ENCODE results near the gene CELF1.

Gene CELF1

GRCh38 chr11:47443028-47443700 lies 109.8 kb downstream of the CELF1 start:
- no peak for DNase-seq

GRCh38 chr11:47442514-47442913 lies 110.4 kb downstream of the CELF1 start:
- no peak for DNase-seq

GRCh38 chr11:47441421-47441820 lies 111.5 kb downstream of the CELF1 start:
- no peak for DNase-seq

- no peak for DNase-seq
These were observed 112.9 kb downstream of the CELF1 start for GRCh38 chr11:47440054-47440476.

- DNase-seq, result no peak
These were observed 114.2 kb downstream of the CELF1 start for GRCh38 chr11:47438721-47439120.

DNA sequence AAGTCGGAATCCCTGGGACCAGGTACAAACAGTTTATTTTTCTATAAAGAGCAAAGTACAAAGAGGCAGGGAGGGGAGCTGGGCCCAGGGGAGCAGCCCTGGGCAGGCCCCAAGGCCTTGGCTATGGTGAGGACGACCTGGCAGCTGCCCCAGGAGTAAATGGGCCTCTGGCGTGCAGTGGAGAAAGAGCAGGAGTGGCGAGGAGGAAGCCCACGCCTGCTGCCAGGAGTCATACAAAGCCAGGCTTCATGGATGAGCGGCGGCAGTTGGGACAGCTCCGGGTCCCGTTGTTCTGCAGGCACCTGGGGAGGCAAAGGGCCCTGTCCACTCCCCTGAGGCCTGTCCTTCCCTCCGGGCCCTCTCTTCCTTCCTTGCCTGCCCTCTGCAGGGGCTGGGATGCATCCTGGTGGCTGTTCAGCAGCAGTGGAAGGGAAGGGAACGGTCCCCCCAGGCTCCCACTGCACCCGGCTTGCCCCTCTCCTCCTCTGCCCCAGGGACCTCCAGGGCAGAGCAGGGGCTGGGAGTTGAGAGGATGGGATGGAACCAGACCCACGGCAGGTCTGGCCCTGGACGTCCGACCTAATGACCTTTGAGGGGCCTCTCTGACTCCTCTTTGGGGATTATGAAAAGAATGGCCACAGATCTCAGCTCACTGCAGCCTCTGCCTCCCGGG lies 115.0 kb downstream of the CELF1 start:
- no peak for DNase-seq

DNA sequence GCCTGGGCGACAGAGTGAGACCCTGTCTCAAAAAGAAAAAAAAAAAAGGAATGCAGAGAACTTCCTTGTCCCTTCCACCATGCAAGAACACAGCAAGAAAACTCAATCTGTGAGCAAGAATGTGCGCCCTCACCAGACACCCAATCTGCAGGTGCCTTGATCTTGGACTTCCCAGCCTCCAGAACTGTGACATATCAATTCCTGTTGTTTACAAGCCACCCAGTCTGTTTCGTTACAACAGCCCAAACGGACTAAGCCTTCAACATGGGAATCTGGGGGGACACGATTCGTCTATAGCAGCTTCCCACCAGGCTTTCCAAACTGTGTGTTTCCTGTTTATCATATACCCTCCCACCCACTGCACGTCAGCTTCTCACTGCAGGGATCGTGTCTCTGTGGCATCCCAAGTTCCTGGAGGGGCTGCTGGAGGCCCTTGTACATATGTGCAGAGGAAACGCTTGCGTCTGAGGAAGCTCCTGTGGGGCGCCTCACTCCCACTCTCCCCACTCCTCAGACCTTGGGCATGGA lies 115.7 kb downstream of the CELF1 start:
- DNase-seq, result no peak

DNA sequence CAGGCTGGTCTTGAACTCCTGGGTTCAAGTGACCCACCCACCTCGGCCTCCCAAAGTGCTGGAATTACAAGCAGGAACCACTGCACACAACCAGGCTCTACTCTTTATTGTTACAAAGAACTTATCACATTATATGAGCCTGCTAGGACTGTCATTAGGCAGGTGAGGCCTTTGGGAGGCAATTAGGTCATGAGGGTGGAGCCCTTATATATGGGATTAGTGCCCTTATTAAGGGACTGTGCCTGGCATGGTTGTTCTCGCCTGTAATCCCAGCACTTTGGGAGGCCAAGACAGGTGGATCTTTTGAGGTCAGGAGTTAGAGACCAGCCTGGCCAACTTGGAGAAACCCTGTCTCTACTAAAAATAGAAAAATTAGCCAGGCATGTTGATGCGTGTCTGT lies 116.2 kb downstream of the CELF1 start:
- DNase-seq, result no peak

- DNase-seq, result no peak
These were observed 117.2 kb downstream of the CELF1 start for GRCh38 chr11:47435687-47436086.

DNA sequence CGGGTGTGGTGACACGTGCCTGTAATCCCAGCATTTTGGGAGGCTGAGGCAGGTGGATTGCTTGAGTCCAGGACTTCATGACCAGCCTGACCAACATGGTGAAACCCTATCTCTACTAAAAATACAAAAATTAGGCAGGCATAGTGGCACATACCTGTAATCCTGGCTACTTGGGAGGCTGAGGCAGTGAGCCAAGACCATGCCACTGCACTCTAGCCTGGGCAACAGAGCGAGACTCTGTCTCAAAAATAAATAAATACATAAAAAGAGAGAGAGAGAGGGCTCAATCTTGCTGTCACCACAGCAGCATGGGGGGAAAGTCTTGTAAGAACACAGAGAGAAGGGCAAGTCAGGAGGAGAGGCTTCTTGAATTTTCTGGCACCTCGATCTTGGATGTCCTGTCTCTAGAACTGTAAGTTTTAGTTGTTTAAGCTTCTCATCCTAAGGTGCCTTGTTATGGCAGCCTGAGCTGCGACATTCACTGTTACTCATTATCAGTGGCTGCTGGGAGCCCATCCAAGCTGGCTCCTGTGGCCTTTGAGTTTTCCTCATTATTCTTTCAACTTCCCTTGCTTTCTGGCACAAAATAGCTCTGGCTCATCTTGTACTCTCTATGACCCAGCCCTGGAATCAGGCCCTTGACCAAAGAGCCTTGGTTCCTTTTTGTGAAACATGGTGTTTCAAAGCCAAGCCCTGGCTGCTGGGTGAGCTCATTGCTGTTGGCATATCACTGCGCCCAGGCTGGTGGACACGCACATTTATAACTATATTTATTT lies 118.7 kb downstream of the CELF1 start:
- no peak for DNase-seq

DNA sequence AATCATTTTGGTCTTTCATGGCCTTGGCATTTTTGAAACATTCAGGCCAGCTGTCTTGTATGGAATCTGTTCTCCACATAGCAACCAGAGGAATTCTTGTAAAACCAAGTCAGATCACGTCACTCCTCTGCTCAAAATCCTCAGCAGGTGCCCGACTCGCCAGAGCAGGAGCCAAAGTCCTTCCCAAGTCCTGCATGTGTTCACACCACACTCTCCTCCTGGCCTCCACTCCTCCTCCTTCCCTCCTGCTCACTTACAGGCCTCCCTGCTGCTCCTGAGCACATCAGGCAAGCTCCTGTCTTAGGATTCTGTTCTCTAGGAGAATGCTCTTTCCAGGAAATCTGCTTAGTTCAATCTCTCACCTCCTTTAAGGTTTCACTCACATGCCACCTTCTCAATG lies 119.8 kb downstream of the CELF1 start:
- no peak for DNase-seq

DNA sequence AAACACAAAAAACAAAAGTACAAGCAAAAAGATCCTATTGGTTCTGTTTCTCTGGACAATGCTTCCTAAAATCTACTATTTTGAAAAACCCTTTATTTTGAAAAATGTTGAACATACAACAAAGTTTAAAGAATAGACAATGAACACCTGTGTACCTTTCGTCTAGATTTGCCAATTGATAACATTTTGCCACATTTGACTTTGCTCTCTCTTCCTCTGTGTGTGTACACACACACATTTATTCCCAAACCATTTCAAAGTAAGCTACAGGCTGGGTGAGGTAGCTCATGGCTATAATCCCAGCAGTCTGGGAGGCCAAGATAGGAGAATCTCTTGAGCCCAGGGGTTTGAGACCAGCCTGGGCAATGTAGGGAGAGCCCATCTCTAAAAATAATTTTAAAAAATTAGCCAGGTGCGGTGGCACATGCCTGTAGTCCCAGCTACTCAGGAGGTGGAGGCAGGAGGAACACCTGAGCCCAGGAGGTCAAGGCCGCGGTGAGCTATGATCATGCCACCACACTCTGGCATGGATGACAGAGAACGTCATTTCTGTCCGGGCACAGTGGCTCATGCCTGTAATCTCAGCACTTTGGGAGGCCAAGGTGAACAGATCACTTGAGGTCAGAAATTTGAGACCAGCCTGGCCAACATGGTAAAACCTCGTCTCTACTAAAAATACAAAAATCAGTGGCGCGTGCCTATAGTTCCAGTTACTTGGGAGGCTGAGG lies 121.4 kb downstream of the CELF1 start:
- DNase-seq, result no peak

GRCh38 chr11:47430524-47430923 lies 122.4 kb downstream of the CELF1 start:
- no peak for DNase-seq

GRCh38 chr11:47426062-47426956 lies 126.6 kb downstream of the CELF1 start, which contains the start of gene PSMC3:
TSS of gene PSMC3 (minus strand) at chr11:47426439. CDS start at chr11:47426279, 160 bp downstream.
- peak; percentile 95 for DNase-seq

- DNase-seq, result no peak
These were observed 127.3 kb downstream of the CELF1 start for GRCh38 chr11:47425611-47426010.

DNA sequence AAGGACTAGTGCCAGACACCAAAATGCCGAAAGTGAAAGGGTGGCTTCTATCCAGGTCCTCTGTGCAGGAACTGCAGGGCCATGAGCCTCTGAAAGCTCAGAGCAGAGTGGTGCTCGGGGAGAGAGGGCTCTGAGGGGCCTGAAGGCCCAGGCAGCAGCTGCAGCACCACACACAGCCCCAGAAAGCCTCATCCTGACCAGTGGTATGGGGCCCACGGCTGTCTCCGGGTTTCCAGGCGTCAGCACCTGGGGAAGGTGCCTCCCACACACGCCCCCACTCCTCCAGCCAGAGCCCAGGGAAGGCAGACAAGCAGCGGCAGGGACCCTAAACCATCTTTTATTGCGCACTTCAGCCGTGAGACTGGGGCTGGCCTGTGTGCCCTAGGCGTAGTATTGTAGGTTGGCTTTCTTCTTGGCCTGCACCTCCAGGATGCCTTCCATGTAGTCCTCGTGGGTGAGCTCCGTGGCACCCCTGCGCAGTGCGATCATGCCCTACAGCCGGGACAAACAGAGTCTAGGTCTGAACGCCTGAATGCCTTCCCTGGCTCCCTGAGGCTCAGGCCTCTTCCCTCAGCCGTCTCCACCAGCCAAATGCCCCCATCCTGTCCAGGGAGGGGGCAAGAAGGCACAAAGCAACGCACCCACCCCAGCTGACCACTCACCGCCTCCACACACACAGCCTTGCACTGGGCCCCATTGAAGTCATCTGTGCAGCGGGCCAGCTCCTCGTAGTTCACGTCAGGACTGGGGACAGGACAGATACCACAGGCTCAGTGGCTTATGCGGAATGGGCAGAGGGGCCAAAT lies 134.3 kb downstream of the CELF1 start:
- DNase-seq, result no peak

DNA sequence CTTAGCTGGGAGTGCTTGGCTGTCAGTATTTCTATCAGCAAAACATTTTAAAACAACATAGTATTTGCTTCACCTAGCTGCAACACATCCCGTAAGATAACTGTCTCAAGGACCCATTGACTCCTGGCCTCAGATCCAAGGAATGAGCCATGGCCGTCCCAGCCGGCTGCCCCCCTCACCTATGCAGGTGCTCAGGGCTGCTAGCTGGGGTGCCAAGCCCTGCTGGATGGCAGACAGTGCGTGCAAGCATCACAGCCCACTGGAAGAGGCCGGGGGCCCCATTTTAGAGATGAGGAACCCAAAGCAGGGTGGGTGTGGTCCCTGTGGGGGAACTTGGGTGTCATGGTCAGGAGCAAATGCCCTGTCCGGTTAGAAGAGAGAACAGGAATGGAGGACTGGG lies 135.2 kb downstream of the CELF1 start:
- DNase-seq, result no peak

DNA sequence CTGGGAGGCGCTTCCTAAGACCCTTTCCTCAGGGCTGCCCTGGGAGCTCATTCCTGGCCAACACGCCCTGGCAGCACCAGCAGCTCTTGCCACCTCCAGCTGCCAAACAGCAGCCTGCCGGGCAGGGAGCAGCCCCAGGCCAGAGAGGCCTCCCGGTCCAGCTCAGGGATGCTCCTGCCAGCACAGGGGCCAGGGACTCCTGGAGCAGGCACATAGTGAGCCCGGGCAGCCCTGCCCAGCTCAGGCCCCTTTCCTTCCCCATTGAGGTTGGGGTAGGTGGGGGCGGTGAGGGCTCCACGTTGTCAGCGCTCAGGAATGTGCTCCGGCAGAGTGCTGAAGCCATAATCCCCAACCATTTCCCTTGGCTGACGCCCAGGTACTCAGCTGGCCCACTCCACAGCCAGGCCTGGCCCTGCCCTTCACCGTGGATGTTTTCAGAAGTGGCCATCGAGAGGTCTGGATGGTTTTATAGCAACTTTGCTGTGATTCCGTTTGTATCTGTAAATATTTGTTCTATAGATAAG lies 136.9 kb downstream of the CELF1 start:
- no peak for DNase-seq

All from KG1 (cell line).